Ovary (tissue), 10 donors: ENCODE results near the gene CRADD. TPM values are rescaled to one million over a fixed set of nuclear protein-coding genes. Genes with fewer than 3 reads are reported as not detected.
A peak's percentile ranks its signal among the peaks of the same experiment; 100 is the strongest.

Experiments
- DNase-seq, 5 donors: peaks; one replicate each; pipeline ENCODE4 v3.0.0-alpha.2; 2019 to 2020
- H3K27ac ChIP-seq, 2 donors: fragments of 200-600 bp; one replicate each; pipeline versions ENCODE4 v1.5.1 to v1.8.0; 2019 to 2022
- H3K27me3 ChIP-seq: fragments of 200-600 bp; one replicate; pipeline ENCODE4 v1.8.0; 2022
- H3K36me3 ChIP-seq: fragments of 200-600 bp; sonication (generic); one replicate; pipeline ENCODE4 v1.5.1; 2019
- H3K4me1 ChIP-seq: one replicate; pipeline ENCODE4 v1.8.1; 2013; ENCODE audit warnings: mild to moderate bottlenecking, moderate library complexity; ENCODE audit not compliant: insufficient read depth
- H3K4me3 ChIP-seq: fragments of 200-600 bp; sonication (generic); one replicate; pipeline ENCODE4 v1.5.1; 2017
- H3K9me3 ChIP-seq, 2 donors: fragments of 200-600 bp in 1 of 2; sonication (generic) in 1 of 2; one replicate each; pipeline versions ENCODE4 v1.5.1 to v1.8.1; 2013 to 2019; ENCODE audit warnings: mild to moderate bottlenecking in 1 of 2, moderate library complexity in 1 of 2
- EP300 ChIP-seq: sonication (generic); formaldehyde crosslinking; IDR thresholded peaks from one replicate; pipeline ENCODE4 v1.6.1; 2017; ENCODE audit warnings: antibody characterized with exemption
- POLR2A ChIP-seq: fragments of 450-650 bp; IDR thresholded peaks from one replicate; pipeline ENCODE4 v1.6.1; 2017; ENCODE audit warnings: antibody characterized with exemption, mild to moderate bottlenecking, moderate library complexity
- WGBS, 3 donors: extraction: QIAGEN DNeasy Blood & Tissue Kit in 1 of 3; methylation state at CpG; one replicate each; pipeline versions ENCODE4 v1.1.5 to v1.1.7; 2013 to 2017; 5-methylcytosine and 5-hydroxymethylcytosine counted together
- intact Hi-C, 4 donors: fragments of 100-400 bp; cut with DNase I; formaldehyde crosslinking; loops; one replicate each; pipeline versions ENCODE4 v1.11.0 to v1.15.1; 2022 to 2023
- long read RNA-seq, 3 donors: library from polyadenylated mRNA in 2 of 3; unstranded in 2 of 3; transcript quantifications; one replicate each; pipeline ENCODE4 v2.0.0 and lab custom pipeline, GENCODE V29; 2021 to 2026
- polyA plus RNA-seq, 2 donors: library from polyadenylated mRNA; stranded (reverse); fragments of 200-250 nt in 1 of 2; fragments of 350-450 nt in 1 of 2; fragmentation: Illumina TruSeq in 1 of 2; extraction: RNeasy Lipid Tissue Mini Kit (QIAGEN cat#74804) in 1 of 2; gene quantifications; one replicate each; pipeline ENCODE4 v1.2.3, GENCODE V29; 2013 to 2014
- total RNA-seq, 7 donors: library from RNA; depleted of rRNA in 2 of 7; stranded (reverse); fragments of >200 nt in 2 of 7; fragmentation: NEBNext Ultra II Directional in 3 of 7; extraction: Animal tissue kit (Norgen Biotek cat#: 25700) in 3 of 7; gene quantifications; one replicate each; pipeline versions ENCODE4 v1.1.0 to v1.2.4, GENCODE V29; 2016 to 2023
- TF ChIP-seq, protein P1 (sequence below), 3 donors: fragments of 450-650 bp in 2 of 3; fragments of 200-600 bp in 1 of 3; IDR thresholded peaks; one replicate each; pipeline versions ENCODE4 v1.5.1 to v1.8.0; 2016 to 2022; ENCODE audit warnings: antibody characterized with exemption in 3 of 3, mild to moderate bottlenecking in 1 of 3
- donor health status: DM: no; HTN: no; CAD: no; lungs with moderate emphysema.
- donor health status: DM: no; HTN: no; CAD: no.
- donor health status: Bipolar disorder and iron deficiency.
- donor health status: DM: yes; HTN: yes; CAD: no.
- donor health status: DM: no; HTN: no; CAD: no.
- donor health status: DM: yes; HTN: yes; CAD: no.

CRADD gene
- total RNA-seq (10 to 100 TPM; 11.4 to 67.8 (median 16.9) TPM), polyA plus RNA-seq (10 to 100 TPM; 13.9 to 17.9 TPM)
- long read RNA-seq, donor 1, transcript CRADD-201 (3 exons, 1,169 nt), result major isoform, 14 of 15 reads
- long read RNA-seq, donor 1, partial matches to known transcripts, result 0 of 15 reads
- long read RNA-seq, donor 1, other reads (novel, unspliced or antisense), result 1 of 15 reads
- long read RNA-seq, donor 2, transcript CRADD-201 (3 exons, 1,169 nt), result major isoform, 6 of 6 reads
- long read RNA-seq, donor 2, partial matches to known transcripts, result 0 of 6 reads
- long read RNA-seq, donor 2, other reads (novel, unspliced or antisense), result 0 of 6 reads
- long read RNA-seq, donor 3, partial matches to known transcripts, result 0 of 5 reads
- long read RNA-seq, donor 3, other reads (novel, unspliced or antisense), result 1 of 5 reads

DNA sequence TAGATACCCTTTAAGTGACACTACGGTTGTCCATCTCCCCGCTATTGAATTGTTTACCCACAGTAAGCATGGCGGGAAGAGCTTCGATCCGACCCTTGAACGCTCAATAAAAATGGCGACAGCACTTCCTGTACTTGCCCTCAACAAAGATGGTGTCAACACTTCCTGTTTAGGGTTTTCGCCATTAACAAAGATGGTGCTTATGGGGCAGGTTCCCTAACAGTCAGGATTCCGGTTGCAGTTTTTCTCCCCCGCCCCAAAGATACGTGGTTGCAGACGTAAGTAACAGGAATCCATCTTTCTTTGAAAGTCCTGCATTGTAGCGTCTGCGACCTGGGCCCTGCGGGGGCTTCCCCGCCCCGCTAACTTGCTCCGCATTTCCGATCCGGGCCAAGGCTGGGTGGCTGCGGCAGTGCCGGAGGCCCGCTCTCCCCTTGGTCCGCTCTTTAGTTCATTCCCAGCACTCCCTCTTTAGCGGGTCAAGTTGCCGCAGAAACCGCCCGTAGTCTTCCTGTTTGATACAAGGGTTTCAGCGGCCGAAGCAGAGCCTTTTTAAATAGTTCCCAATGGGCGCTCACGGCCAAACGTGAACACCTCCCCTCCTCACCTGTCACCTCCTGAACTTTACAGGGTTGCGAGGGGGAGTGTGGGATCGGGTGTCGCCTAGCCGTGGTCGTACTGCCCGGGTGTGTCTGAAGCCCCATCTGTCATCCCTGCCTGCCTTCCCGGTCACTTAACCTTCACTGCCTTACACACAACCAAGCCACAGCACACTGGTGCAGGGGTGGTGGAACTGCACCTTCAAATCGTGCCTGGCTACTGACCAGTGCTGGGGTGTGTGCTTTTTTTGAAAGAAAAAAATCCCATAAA is at the start of gene CRADD:
Gene CRADD, plus strand, starts transcription at position 181 of the 870 bp plus-strand sequence.
- Histone ChIP-seq H3K27me3 (no peaks in the 10 kb centered on the region), H3K4me3 (peak within 1 kb of the TSS; percentile 91), H3K36me3 (no peaks in the 10 kb centered on the region), H3K4me1 (peaks cover 6% of the 10 kb centered on the region), H3K27ac (peak within 1 kb of the TSS; percentile 86 to 95), H3K9me3 (no peaks in the 10 kb centered on the region)
- TF ChIP-seq, protein P1, sequence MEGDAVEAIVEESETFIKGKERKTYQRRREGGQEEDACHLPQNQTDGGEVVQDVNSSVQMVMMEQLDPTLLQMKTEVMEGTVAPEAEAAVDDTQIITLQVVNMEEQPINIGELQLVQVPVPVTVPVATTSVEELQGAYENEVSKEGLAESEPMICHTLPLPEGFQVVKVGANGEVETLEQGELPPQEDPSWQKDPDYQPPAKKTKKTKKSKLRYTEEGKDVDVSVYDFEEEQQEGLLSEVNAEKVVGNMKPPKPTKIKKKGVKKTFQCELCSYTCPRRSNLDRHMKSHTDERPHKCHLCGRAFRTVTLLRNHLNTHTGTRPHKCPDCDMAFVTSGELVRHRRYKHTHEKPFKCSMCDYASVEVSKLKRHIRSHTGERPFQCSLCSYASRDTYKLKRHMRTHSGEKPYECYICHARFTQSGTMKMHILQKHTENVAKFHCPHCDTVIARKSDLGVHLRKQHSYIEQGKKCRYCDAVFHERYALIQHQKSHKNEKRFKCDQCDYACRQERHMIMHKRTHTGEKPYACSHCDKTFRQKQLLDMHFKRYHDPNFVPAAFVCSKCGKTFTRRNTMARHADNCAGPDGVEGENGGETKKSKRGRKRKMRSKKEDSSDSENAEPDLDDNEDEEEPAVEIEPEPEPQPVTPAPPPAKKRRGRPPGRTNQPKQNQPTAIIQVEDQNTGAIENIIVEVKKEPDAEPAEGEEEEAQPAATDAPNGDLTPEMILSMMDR (IDR thresholded peaks at IDR 0.05), result no peak
- TF ChIP-seq EP300 (peak; percentile 16), POLR2A (peak; percentile 70)
- peak; percentile 78 to 87 (median 83) for DNase-seq
- WGBS, 3 donors, result 0 to 1% (median 0%) methylated on average over 41 of the region's 41 CpGs
- intact Hi-C loops, result loop anchor here in 3 of 4 donors (5.0 to 10.0 kb wide), 4 partner anchors 67 to 397 kb away; partner anchors contain the start of gene SOCS2 (in 2 of the 3)

DNA sequence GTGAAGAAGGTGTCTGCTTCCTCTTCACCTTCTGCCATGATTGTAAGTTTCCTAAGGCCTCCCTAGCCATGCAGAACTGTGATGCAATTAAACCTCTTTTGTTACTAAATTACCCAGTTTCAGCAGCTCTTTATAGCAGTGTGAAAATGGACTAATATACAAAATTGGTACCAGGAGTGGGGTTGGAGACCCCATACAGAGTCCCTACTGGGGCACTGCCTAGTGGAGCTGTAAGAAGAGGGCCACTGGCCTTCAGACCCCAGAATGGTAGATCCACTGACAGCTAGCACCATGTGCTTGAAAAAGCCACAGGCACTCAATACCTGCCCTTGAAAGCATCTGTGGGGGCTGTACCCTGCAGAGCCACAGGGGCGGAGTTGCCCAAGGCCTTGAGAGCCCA is 44.8 kb upstream of the CRADD start:
- intact Hi-C loops, result loop anchor here in 1 of 4 donors (10.0 kb wide), 1 partner anchor 118 kb away; no protein-coding TSS in a partner anchor
- no peak overlapping the region for H3K4me3 ChIP-seq
- DNase-seq, result no peak
- H3K4me1 ChIP-seq, result no peaks in the 10 kb centered on the region
- WGBS, 3 donors, result 96 to 100% (median 97%) methylated on average over 1 of the region's 1 CpG
- H3K27ac ChIP-seq, result no peak overlapping the region
- no peaks in the 10 kb centered on the region for H3K36me3 ChIP-seq
- TF ChIP-seq EP300, result no peak
- no peaks in the 10 kb centered on the region for H3K9me3 ChIP-seq
- no peaks in the 10 kb centered on the region for H3K27me3 ChIP-seq

DNA sequence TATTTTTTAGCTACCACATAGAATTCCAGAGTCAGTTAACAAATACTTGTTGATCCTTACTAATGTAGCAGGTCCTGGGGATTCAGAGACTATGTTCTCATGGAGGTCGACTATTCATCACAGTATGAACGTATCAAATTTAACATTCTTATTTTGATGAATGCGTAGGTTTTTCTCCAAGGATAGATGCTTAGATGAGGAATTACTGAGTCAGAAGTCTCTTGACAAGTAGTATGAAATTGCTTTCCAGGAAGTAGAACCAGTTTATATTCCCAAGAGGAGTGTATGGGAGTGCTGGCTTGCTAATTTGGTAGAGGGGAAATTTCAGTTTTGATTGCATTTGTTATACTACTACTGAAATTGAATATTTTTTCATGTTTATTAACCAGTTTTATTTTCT is 42.8 kb upstream of the CRADD start:
- Histone ChIP-seq H3K27me3 (no peaks in the 10 kb centered on the region), H3K27ac (no peak overlapping the region), H3K36me3 (no peaks in the 10 kb centered on the region), H3K4me1 (no peaks in the 10 kb centered on the region), H3K4me3 (no peak overlapping the region), H3K9me3 (no peaks in the 10 kb centered on the region)
- no peak for DNase-seq
- intact Hi-C loops, result loop anchor here in 1 of 4 donors (10.0 kb wide), 1 partner anchor 120 kb away; no protein-coding TSS in a partner anchor
- TF ChIP-seq EP300 (no peak), POLR2A (no peak)
- TF ChIP-seq, protein P1 (IDR thresholded peaks at IDR 0.05), result no peak
- WGBS, 3 donors, result 74 to 90% (median 84%) methylated on average over 3 of the region's 3 CpGs

DNA sequence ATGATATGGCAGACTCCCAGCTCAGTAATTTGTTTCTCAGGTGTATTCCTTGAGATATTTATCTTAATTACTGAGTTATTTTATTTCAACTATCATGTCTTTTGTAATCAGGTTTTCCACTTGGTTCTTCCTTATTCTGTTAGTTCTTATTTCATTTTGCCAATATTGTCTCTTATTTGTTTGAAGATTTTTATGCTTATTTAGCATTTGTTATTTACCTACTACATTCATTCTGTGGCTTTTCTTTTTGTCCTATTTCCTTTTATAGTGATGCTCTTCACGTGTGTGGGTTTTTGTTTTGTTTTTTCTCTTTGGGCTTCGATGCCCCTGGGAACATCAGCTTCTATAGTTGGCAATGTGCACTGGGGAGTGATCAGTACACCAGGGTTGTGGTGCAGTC is 40.5 kb upstream of the CRADD start:
- Histone ChIP-seq H3K36me3 (no peaks in the 10 kb centered on the region), H3K4me1 (no peaks in the 10 kb centered on the region), H3K9me3 (no peaks in the 10 kb centered on the region), H3K4me3 (no peak overlapping the region), H3K27ac (no peak overlapping the region), H3K27me3 (no peaks in the 10 kb centered on the region)
- WGBS, 3 donors, result 55 to 71% (median 59%) methylated on average over 2 of the region's 2 CpGs
- DNase-seq, result no peak
- intact Hi-C loops, result loop anchor here in 1 of 4 donors (10.0 kb wide), 1 partner anchor 122 kb away; no protein-coding TSS in a partner anchor
- TF ChIP-seq, protein P1 (IDR thresholded peaks at IDR 0.05), result no peak
